Endothelial cell of hepatic sinusoid (primary cell): ENCODE measurements around the gene COBL.

Experiments used
- in situ Hi-C: cut with HindIII; loops from 2 replicates; pipeline ENCODE4 v1.10.0; 2017; ENCODE audit warnings: low sequenced_read_pairs

Gene COBL

DNA sequence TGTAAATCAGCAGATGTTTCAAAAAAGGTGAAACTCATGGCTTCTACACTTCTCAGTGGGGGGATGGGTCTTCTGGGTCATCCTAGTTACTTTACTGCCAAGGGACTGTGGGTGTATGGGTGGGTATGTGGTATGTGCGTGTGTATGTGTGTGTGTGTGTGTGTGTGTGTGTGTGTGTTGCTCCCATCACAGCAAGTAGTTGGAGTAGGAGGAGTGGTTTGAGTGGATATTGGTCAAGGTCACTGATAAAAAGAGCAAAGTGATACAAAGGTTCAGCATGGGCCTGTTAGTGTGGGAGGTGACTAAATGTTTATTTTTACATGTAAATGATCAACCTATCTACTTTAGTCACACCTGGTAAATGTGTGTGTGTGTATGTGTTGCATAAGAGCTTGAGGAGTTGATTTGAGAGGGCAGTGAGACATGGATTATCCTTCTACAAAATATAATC is 11.8 kb upstream of the COBL start:
- in situ Hi-C loops: no loop called here

GRCh38 chr7:51327287-51327717 is 10.7 kb upstream of the COBL start:
- in situ Hi-C loops: no loop called here

GRCh38 chr7:51326656-51327286 is 10.2 kb upstream of the COBL start:
- in situ Hi-C loops: no loop called here

- in situ Hi-C loops: no loop called here
Observed at GRCh38 chr7:51325908-51326307, 9.3 kb upstream of the COBL start.

GRCh38 chr7:51325261-51325676 is 8.7 kb upstream of the COBL start:
- in situ Hi-C loops: no loop called here

DNA sequence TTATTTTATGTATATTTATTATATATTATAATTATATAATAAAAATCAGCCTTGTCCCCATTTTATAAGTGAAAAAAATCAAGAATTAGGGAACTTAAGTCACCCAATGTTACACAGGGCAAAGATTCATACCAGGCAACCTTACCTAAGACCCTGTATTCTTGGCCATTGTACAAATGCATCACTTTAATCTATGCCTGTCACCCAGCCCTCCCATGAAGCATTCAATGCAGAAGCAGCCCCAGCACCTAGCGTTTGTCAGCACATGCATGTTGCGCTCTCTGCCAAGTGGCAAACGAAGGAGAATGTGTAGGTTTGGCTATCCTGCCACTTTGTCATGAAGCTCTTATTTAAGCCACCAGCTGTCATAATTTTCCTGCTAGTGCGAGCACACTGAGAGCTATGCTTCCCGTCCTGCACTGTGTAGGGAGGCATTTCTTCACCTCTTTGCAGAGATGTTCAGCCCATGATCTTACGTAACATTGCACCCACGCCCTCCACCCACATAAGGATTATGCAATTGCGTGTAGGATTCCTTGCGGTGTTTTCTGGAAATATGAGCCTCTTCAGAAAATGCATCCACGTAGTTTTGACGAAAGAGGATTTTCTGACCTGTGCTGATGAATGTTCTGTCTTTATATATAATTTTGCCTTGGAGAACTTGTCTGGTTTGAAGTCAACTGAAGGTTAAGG is 7.7 kb upstream of the COBL start:
- in situ Hi-C loops: no loop called here

- in situ Hi-C loops: no loop called here
Observed at GRCh38 chr7:51321961-51322515, 5.4 kb upstream of the COBL start.

DNA sequence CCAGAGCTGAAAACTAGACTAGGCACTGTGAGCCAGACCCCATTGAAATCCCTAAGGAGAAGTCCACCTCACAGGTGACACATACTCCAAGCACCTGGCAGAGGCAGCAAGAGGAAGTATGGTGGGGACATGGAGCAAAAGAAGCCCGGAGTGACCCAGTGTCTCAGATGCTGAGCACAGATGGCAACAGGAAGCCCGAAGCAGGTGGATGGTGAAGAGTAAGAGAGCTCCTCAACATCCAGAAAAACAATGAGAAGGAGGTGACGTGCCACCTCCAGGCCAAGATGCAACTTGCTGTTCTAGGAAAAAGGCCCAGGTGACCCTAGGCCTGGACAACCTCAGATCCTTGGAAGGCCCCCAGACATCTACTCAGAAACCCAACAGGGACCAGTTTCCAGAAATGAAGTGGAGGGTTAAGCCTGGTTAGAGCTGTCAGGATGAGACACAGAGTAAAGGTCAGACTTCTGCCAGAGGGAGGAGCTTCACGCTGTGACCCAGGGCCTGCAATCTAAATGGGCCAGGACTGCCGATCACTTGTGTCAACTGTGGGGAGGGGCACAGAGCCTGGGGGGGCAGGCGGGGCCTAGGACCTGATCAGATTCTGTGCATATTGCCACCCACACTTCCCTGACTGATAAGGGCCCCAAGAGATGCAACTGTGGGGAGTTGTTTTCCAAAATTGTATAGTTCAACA is 2.4 kb upstream of the COBL start:
- in situ Hi-C loops: no loop called here

DNA sequence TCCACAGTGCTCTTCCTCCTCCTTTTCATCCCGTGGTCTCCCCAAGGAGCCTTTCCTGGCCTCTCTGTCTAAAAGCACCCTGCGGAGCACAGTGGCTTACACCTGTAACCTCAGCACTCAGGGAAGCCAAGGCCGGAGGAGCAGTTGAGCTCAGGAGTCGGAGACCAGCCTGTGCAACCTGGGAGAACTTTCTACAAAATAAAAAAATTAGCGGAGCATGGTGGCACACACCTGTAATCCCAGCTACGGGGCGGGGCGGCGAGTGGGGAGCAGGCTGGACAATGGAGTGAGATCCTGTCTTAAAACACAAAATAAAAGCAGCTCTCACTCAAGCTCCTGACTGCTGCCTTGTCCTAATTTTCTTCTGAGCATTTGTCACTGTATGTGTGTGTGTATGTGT is 1.4 kb upstream of the COBL start:
- in situ Hi-C loops: no loop called here

DNA sequence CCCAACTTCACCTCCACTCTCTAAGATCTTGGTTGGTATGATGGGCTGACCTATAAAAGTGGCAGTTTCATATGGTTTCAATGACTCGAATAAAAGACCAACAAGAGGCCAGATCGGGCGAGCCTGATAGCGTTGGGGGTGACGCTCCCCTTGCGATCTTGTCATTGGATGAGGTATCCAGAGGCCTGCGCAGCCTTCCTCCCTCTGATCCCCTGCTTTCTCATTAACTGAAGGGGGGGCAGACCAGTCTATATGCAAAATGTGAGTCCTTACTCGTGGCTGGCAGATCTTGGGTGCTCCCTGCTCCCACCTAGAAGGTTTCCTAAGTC is 937 bp upstream of the COBL start:
- in situ Hi-C loops: no loop called here

- in situ Hi-C loops: no loop called here
Observed at GRCh38 chr7:51316262-51316665, 345 bp downstream of the COBL start.

- in situ Hi-C loops: no loop called here
Observed at GRCh38 chr7:51315393-51316261, 982 bp downstream of the COBL start.

DNA sequence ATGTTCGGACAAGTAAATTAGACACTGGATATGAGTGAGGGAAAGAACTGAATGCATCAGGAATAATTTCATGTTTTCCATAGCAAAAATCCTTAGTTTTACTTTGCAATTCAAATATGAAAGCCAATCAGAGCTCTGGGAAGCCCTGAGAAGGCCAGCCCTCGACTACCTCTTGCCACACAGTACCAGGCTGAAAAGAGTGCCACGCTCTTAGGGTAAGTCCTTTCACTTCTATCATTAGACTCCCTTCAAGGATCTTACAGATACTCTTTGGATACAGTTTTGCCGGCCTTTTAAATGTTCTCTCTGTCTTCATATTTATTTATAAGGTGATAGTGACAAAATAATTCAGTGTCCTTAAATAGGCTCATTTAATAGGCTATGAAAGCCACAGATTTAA is 1.9 kb downstream of the COBL start:
- in situ Hi-C loops: no loop called here

DNA sequence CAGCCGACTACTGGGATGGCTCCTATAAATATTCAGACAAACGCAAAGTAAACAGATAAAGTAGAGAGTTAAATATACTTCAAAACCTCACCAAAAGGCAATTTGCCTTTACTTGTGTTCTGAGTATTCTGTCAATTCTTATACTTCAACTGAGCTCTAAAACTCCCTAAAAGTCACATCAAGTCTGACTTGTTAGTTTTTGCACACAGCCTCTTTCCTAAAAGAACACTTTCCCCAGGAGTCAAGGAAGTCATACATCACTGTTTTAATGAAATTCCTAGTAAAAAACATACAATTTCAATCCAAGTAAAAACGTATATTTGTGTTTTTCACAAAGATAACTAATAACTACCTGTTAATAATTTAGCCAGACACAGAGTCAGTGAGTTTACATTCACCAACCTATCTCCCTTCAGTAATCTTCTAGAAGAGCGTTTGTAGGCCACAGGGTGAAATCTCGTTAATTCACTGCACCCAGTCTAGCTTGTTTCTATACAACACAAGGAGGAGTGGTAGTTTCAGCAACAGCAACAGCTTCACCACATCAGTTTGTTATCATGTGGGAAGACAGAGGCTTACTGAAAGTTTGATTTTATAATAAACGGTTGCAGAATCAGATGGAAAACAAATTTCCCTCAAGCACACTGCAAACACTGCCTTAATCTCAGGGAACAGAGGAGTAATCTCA is 2.7 kb downstream of the COBL start:
- in situ Hi-C loops: no loop called here

GRCh38 chr7:51312951-51313737 is 3.5 kb downstream of the COBL start:
- in situ Hi-C loops: no loop called here

- in situ Hi-C loops: no loop called here
Observed at GRCh38 chr7:51311166-51311565, 5.4 kb downstream of the COBL start.

DNA sequence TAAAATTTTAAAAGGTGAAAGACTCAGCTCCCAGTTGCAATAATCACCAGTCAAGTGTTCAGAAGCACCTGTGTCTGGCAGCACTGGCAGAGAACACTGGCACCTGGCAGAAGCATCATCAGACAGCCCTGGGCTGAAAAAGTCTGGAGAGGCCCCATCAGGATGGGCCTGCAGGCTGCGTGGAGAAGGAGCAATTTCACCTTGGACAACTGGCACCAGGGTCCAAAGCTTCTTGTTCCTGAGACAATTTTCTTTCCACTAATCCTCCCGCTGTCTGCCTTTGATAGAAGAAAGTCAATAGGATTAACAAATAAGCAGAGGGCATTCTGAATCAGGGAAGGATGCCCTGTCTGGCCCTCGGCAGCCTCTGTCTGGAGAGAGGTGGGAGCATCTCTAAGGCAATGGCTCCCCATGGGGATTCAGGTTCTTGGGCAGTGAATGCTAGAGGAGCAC is 6.5 kb downstream of the COBL start:
- in situ Hi-C loops: no loop called here

DNA sequence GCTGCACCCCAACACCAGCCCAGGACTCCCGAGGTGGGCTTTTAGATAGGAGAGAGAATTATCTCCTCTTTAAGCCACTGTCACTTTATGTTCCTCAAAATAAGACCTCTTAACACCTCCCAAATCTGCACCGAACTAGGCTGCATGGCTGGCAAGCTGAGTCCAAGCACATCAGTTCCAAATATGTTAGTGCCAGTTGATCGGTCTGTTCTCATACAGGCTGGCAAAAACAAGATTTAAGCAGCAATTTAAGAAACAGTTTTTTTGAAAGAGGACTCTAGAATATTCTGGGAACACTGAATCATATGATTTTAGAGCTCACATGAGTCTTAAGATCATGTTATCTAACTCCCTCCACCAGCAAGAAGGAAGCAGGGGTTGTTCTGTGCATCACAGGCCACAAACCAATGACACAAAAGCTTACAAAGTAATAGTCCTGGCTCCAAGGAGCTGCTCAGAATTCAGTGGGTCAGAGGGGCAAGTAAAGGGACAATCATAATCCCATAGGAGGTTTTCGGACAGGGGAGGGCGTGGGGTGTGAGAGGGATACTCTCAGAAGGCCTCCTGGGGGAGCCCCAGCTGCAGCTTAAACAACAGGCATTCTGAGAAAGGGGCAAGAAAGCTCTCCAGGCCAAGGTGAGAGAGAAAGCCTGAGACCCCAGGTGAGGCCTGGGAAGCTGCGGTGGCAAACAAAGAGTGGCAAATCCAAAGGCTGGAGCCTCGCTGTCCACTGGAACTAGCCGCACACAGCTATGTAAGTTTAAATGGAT is 7.1 kb downstream of the COBL start:
- in situ Hi-C loops: no loop called here

GRCh38 chr7:51308696-51309095 is 7.9 kb downstream of the COBL start:
- in situ Hi-C loops: no loop called here
